Gastrocnemius medialis (tissue), 4 donors: ENCODE results near the gene XPC. TPM values are rescaled to one million over a fixed set of nuclear protein-coding genes. Genes with fewer than 3 reads are reported as not detected.

Experiments used
- ATAC-seq, 2 donors: fragments of 150-250 bp; one replicate each; pipeline ENCODE4 v1.9.1; 2016
- DNase-seq, 2 donors: peaks; one replicate each; pipeline ENCODE4 v3.0.0-alpha.2; 2019
- H3K27ac ChIP-seq, 4 donors: fragments of 200-600 bp; sonication (generic); 1 replicate in 1 of 4; 2 replicates in 3 of 4; pipeline ENCODE4 v1.5.1; 2016 to 2018; ENCODE audit warnings: mild to moderate bottlenecking in 2 of 4, moderate library complexity in 1 of 4
- H3K27me3 ChIP-seq, 3 donors: fragments of 200-600 bp; sonication (generic) in 2 of 3; 1 replicate in 1 of 3; 2 replicates in 2 of 3; pipeline versions ENCODE4 v1.5.1 to v1.6.0; 2016 to 2019; ENCODE audit warnings: mild to moderate bottlenecking in 1 of 3, moderate library complexity in 1 of 3
- H3K36me3 ChIP-seq, 2 donors: fragments of 200-600 bp; sonication (generic) in 1 of 2; one replicate each; pipeline ENCODE4 v1.5.1; 2017 to 2018
- H3K4me1 ChIP-seq, 2 donors: fragments of 200-600 bp; sonication (generic) in 1 of 2; one replicate each; pipeline ENCODE4 v1.5.1; 2016 to 2017; ENCODE audit warnings: mild to moderate bottlenecking in 2 of 2
- H3K4me3 ChIP-seq, 4 donors: fragments of 200-600 bp; sonication (generic) in 3 of 4; 1 replicate in 1 of 4; 2 replicates in 3 of 4; pipeline ENCODE4 v1.5.1; 2016 to 2019; ENCODE audit warnings: mild to moderate bottlenecking in 2 of 4
- H3K9me3 ChIP-seq, 3 donors: fragments of 200-600 bp; sonication (generic) in 2 of 3; 1 replicate in 1 of 3; 2 replicates in 2 of 3; pipeline ENCODE4 v1.5.1; 2016 to 2019
- CTCF ChIP-seq, 5 experiments: fragments of 450-650 bp in 3 of 5; fragments of 200-600 bp in 2 of 5; sonication (generic) in 2 of 5; IDR thresholded peaks in 4 of 5; conservative IDR thresholded peaks in 1 of 5; 1 replicate in 4 of 5; 2 replicates in 1 of 5; pipeline ENCODE4 v1.5.1; 2016 to 2019; ENCODE audit warnings: antibody characterized with exemption in 5 of 5, mild to moderate bottlenecking in 3 of 5, moderate library complexity in 3 of 5
- POLR2A ChIP-seq, 2 donors: fragments of 450-650 bp; IDR thresholded peaks; one replicate each; pipeline ENCODE4 v1.6.1; 2017; ENCODE audit warnings: antibody characterized with exemption in 2 of 2, mild to moderate bottlenecking in 2 of 2, moderate library complexity in 2 of 2
- in situ Hi-C, 4 donors: fragments of 200-750 bp; cut with MboI; loops; one replicate each; pipeline versions ENCODE4 v1.15.0 to v1.8.0; 2017; ENCODE audit warnings: low sequenced_read_pairs in 4 of 4
- intact Hi-C: fragments of 100-400 bp; cut with DNase I; formaldehyde crosslinking; loops from one replicate; pipeline ENCODE4 v1.15.1; 2023; ENCODE audit warnings: low total_unique reads
- total RNA-seq, 4 donors: library from RNA; depleted of rRNA; stranded (reverse); fragments of >200 nt; gene quantifications; one replicate each; pipeline versions ENCODE4 v1.1.0 to v1.2.3, GENCODE V29; 2016

The XPC gene
- total RNA-seq, 4 donors from 2014 or later, result 22.0 to 30.6 (median 27.0) TPM

- ATAC-seq (no peak), DNase-seq (no peak)
- no peaks in the 10 kb centered on the region for H3K36me3 ChIP-seq
- no peak overlapping the region for H3K27ac ChIP-seq
- no peak for TF ChIP-seq POLR2A (IDR thresholded peaks at IDR 0.05)
- TF ChIP-seq CTCF (IDR thresholded peaks at IDR 0.05 in 4 of 5, conservative IDR thresholded peaks at IDR 0.05 in 1 of 5), result no peak
- in situ Hi-C loops, result loop anchor here in 3 of 4 donors (10.0 kb wide), 3 partner anchors 55 to 265 kb away; no protein-coding TSS in a partner anchor
- no peaks in the 10 kb centered on the region for H3K9me3 ChIP-seq
- peaks cover 5 to 9% of the 10 kb centered on the region in 2 donors for H3K4me1 ChIP-seq
- no peaks in the 10 kb centered on the region for H3K27me3 ChIP-seq
- intact Hi-C loops, result loop anchor here (10.0 kb wide), 1 partner anchor 195 kb away; the partner anchor contains the start of gene SLC6A6
- H3K4me3 ChIP-seq, result no peak overlapping the region
Observed at GRCh38 chr3:14209581-14210289, 31.3 kb upstream of the XPC start.

GRCh38 chr3:14208977-14209394, 30.6 kb upstream of the XPC start:
- H3K36me3 ChIP-seq, result no peaks in the 10 kb centered on the region
- in situ Hi-C loops, result loop anchor here in 3 of 4 donors (10.0 kb wide), 3 partner anchors 56 to 266 kb away; no protein-coding TSS in a partner anchor

GRCh38 chr3:14208168-14208567, 29.8 kb upstream of the XPC start:
- Histone ChIP-seq H3K27ac (no peak overlapping the region), H3K27me3 (no peaks in the 10 kb centered on the region), H3K4me1 (peaks cover 6 to 23% of the 10 kb centered on the region in 2 donors), H3K36me3 (no peaks in the 10 kb centered on the region), H3K4me3 (no peak overlapping the region), H3K9me3 (no peaks in the 10 kb centered on the region)
- in situ Hi-C loops, result loop anchor here in 3 of 4 donors (10.0 kb wide), 3 partner anchors 57 to 267 kb away; no protein-coding TSS in a partner anchor
- DNase-seq (no peak), ATAC-seq (no peak)
- TF ChIP-seq CTCF (IDR thresholded peaks at IDR 0.05 in 4 of 5, conservative IDR thresholded peaks at IDR 0.05 in 1 of 5) (no peak), POLR2A (IDR thresholded peaks at IDR 0.05) (no peak)
- intact Hi-C loops, result loop anchor here (10.0 kb wide), 1 partner anchor 197 kb away; the partner anchor contains the start of gene SLC6A6

More at GRCh38 chr3:14208977-14209394, 30.6 kb upstream of the XPC start:
- intact Hi-C loops, result loop anchor here (10.0 kb wide), 1 partner anchor 196 kb away; the partner anchor contains the start of gene SLC6A6
- no peaks in the 10 kb centered on the region for H3K27me3 ChIP-seq
- TF ChIP-seq POLR2A (IDR thresholded peaks at IDR 0.05) (no peak), CTCF (IDR thresholded peaks at IDR 0.05 in 4 of 5, conservative IDR thresholded peaks at IDR 0.05 in 1 of 5) (no peak)
- H3K9me3 ChIP-seq, result no peaks in the 10 kb centered on the region
- peaks cover 6 to 17% of the 10 kb centered on the region in 2 donors for H3K4me1 ChIP-seq
- DNase-seq, result no peak
- ATAC-seq, result no peak
- no peak overlapping the region for H3K4me3 ChIP-seq
- no peak overlapping the region for H3K27ac ChIP-seq

- no peaks in the 10 kb centered on the region for H3K9me3 ChIP-seq
- peak overlapping the region in 1 of 4 donors; percentile 29 for H3K27ac ChIP-seq
- intact Hi-C loops (loop anchor here (10.0 kb wide), 1 partner anchor 198 kb away; the partner anchor contains the start of gene SLC6A6), in situ Hi-C loops (loop anchor here in 3 of 4 donors (10.0 kb wide), 3 partner anchors 58 to 268 kb away; no protein-coding TSS in a partner anchor)
- H3K4me1 ChIP-seq, result peaks cover 6 to 23% of the 10 kb centered on the region in 2 donors
- H3K4me3 ChIP-seq, result no peak overlapping the region
- no peak for TF ChIP-seq POLR2A (IDR thresholded peaks at IDR 0.05)
- TF ChIP-seq CTCF (IDR thresholded peaks at IDR 0.05 in 4 of 5, conservative IDR thresholded peaks at IDR 0.05 in 1 of 5), result no peak
- DNase-seq, result no peak
- no peak for ATAC-seq
- H3K36me3 ChIP-seq, result no peaks in the 10 kb centered on the region
- H3K27me3 ChIP-seq, result no peaks in the 10 kb centered on the region
Observed at GRCh38 chr3:14206548-14207177, 28.3 kb upstream of the XPC start.
